Measurements from ENCODE around the gene ZNRF4. TPM values are rescaled to one million over a fixed set of nuclear protein-coding genes. Genes with fewer than 3 reads are reported as not detected.
"Not testable (repeated sequence)": the region's sequence is repeated elsewhere in the genome, so short reads cannot be mapped to it uniquely, and the experiment has no call there.

The ZNRF4 gene
- total RNA-seq, 4 donors from 2014 or later: not detected

DNA sequence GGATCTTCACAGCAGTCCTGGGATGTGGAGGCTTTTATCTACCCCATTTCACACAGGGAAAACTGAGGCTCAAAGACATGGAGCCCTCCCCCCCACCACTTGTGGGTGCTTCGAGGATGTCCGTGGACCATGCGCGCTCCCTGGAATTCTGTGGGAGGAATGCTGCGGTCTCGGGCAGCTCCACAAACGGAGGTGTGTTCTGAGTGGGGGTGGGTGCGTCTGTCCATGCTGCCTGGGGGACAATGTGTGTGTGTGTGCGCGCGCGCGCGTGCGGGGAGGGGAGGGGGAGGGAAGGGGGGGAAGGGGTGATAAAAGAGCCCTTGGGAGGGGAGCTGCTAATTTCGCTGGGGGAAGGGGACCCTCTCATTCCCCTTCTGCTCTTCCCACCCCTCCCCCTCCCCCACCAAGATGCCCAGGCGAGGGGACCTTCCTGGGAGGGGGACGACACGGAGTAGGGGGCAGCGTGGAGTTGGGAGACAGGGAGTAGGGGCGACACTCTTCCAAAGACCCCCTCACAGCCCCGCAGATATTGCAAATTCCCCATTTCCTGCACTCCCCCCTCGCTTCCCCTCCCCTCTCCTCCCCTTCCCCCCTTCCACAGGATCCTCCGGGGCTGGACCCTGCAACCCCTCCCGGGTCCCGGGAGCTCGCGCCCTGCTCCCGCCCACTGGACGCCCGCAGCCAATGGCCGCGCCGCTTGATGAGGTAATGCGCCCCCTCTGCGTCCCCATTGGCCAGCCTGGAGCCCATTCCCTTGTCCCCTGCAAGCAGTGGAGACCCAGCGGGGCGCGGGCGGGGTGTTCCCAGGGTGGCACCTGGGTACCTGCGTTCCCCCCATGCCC lies 18.9 kb upstream of the ZNRF4 start:
- TF ChIP-seq POLR2A (IDR thresholded peaks at IDR 0.05) (no peak), EP300 (IDR thresholded peaks at IDR 0.05) (no peak), CTCF (IDR thresholded peaks at IDR 0.05) (no peak)
- Histone ChIP-seq H3K27ac (no peak overlapping the region), H3K9me3 (peaks cover 0 to 11% (median 0%) of the 10 kb centered on the region in 4 donors), H3K36me3 (no peaks in the 10 kb centered on the region), H3K27me3 (peaks cover 0 to 37% of the 10 kb centered on the region in 2 donors), H3K4me3 (no peak overlapping the region), H3K4me1 (peaks cover 0 to 6% (median 0%) of the 10 kb centered on the region in 4 donors)
- no peak for DNase-seq (ENCODE audit: low spot score in 2 of 2)
- 2 to 3% methylated on average over 15 to 41 of the region's 41 CpGs for WGBS, 2 donors

DNA sequence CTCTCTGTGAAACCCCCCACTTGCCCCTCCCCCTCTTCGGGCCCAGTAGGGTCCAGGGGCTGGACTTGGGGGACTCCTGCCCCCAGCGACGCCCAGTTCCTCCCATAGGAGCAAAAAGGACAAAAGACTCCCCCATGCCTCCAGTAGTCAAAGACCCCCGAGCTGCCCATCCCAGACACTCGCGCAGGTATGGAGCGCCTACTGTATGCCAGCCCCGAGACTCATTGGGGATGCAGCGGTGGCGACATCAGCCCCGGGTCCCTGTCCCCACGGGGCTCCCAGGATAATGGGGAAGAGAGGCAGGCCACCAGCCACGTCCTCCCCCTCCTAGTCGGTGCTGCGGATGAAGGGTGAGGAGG lies 18.3 kb upstream of the ZNRF4 start:
- no peak for DNase-seq (ENCODE audit: low spot score in 2 of 2)
- Histone ChIP-seq H3K36me3 (no peaks in the 10 kb centered on the region), H3K27ac (no peak overlapping the region), H3K9me3 (peaks cover 0 to 8% (median 0%) of the 10 kb centered on the region in 4 donors), H3K4me3 (no peak overlapping the region), H3K27me3 (peaks cover 0 to 37% of the 10 kb centered on the region in 2 donors), H3K4me1 (peaks cover 0 to 6% (median 0%) of the 10 kb centered on the region in 4 donors)
- 5% methylated on average over 15 of the region's 15 CpGs; no CpG with 5 or more reads in 1 of the 2 donors for WGBS, 2 donors
- TF ChIP-seq POLR2A (IDR thresholded peaks at IDR 0.05): no peak
- no peak for TF ChIP-seq EP300 (IDR thresholded peaks at IDR 0.05)
- no peak for TF ChIP-seq CTCF (IDR thresholded peaks at IDR 0.05)

- not testable (repeated sequence) for H3K36me3 ChIP-seq; DNase-seq (ENCODE audit: low spot score in 2 of 2); H3K9me3 ChIP-seq; H3K4me1 ChIP-seq; H3K4me3 ChIP-seq; H3K27ac ChIP-seq
- H3K27me3 ChIP-seq: peaks cover 0 to 37% of the 10 kb centered on the region in 2 donors
- WGBS, 2 donors: 88 to 91% methylated on average over 8 of the region's 8 CpGs
Observed at GRCh38 chr19:5438756-5439155, 16.5 kb upstream of the ZNRF4 start.

DNA sequence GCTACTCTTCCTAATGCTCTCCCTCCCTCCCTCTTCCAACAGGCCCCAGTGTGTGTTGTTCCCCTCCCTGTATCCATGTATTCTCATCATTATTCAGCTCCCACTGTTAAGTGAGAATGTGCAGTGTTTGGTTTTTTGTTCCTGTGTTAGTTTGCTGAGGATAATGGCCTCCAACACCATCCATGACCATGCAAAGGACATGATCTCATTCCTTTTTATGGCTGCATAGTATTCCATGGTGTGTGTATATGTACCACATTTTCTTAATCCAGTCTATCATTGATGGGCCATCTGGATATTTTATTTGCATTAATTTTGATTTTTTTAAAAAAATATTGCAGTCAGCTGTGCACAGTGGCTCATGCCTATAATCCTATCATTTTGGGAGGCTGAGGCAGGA lies 15.8 kb upstream of the ZNRF4 start:
- peaks cover 0 to 6% (median 0%) of the 10 kb centered on the region in 4 donors for H3K4me1 ChIP-seq
- H3K9me3 ChIP-seq: peaks cover 0 to 1% (median 0%) of the 10 kb centered on the region in 4 donors
- H3K27me3 ChIP-seq: peaks cover 0 to 37% of the 10 kb centered on the region in 2 donors
- TF ChIP-seq POLR2A (IDR thresholded peaks at IDR 0.05) (no peak), CTCF (IDR thresholded peaks at IDR 0.05) (no peak), EP300 (IDR thresholded peaks at IDR 0.05) (no peak)
- no peak overlapping the region for H3K27ac ChIP-seq
- no peak overlapping the region for H3K4me3 ChIP-seq
- no peak for DNase-seq (ENCODE audit: low spot score in 2 of 2)
- H3K36me3 ChIP-seq: no peaks in the 10 kb centered on the region

GRCh38 chr19:5440299-5440698 lies 14.9 kb upstream of the ZNRF4 start:
- H3K27me3 ChIP-seq: peaks cover 0 to 37% of the 10 kb centered on the region in 2 donors
- 25 to 42% methylated on average over 1 of the region's 1 CpG for WGBS, 2 donors
- TF ChIP-seq EP300 (IDR thresholded peaks at IDR 0.05) (no peak), CTCF (IDR thresholded peaks at IDR 0.05) (no peak), POLR2A (IDR thresholded peaks at IDR 0.05) (no peak)

More at GRCh38 chr19:5440299-5440698, 14.9 kb upstream of the ZNRF4 start:
- H3K36me3 ChIP-seq: no peaks in the 10 kb centered on the region
- no peak for DNase-seq (ENCODE audit: low spot score in 2 of 2)
- no peak overlapping the region for H3K27ac ChIP-seq
- no peaks in the 10 kb centered on the region for H3K9me3 ChIP-seq
- H3K4me1 ChIP-seq: peaks cover 0 to 6% (median 0%) of the 10 kb centered on the region in 4 donors
- no peak overlapping the region for H3K4me3 ChIP-seq
